Measurements from ENCODE around the gene PPM1J. TPM values are rescaled to one million over a fixed set of nuclear protein-coding genes. Genes with fewer than 3 reads are reported as not detected.

Gene PPM1J
- total and polyA plus RNA-seq, 9 of the 15 experiments (the other 6 are each of a cell fraction or from before 2014, with no cell fraction given) = 0.25 to 10.5 (median 4.2) TPM

DNA sequence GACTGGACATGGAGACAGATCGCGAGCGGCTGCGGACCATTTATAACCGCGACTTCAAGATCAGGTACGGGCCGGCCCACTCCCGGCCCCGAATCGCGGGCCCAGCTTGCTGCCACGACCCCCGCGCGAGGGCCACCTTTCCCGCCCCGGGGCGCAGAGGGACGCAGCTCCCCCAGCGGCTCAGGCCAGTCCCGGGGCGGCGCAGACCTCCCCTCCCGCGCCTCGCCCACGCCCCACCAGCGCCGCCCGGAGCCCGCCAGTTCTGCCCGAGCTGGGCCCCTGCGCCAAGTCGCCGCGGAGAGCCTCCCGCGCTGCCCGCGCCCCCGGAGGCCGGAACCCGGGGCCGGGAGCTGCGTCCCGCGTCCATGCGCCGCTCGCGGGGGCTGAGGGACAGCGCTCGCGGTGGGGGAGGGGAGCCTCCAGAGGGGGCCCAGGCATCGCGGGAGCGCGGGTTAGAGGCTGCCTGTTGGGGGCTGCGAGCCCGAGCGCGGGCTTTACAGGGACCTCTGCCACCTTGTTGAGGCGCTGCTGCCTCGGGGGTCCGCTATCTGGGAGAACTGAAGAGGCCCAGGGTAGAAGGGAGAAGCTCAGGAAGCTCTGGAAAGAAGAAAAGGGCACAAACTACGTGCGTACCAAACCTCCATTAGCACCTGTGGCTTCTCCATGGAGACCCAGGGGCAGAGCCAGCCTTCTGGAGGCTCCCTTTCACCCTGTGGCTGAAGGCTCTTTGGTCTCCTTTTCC, 40.0 kb downstream of the PPM1J start (continued):
- TF ChIP-seq SMARCA4 (IDR thresholded peaks at IDR 0.05) (peak; percentile 41), GTF2E2 (tag; IDR thresholded peaks at IDR 0.05) (peak; percentile 49; the same call in 1 of the 2 replicates), CBX1 (IDR thresholded peaks at IDR 0.05; ENCODE audit: low read depth) (peak; percentile 45; the same call in 1 of the 2 replicates), NONO (IDR thresholded peaks at IDR 0.05; ENCODE audit: low read depth in 2 of 2, low read length in 1 of 2) (peak; percentile 63 to 82), SP1 (CRISPR knock-in tag; IDR thresholded peaks at IDR 0.05) (no peak), HDAC6 (IDR thresholded peaks at IDR 0.05; ENCODE audit: low read depth, low read length) (no peak), RBM22 (IDR thresholded peaks at IDR 0.05; ENCODE audit: low read depth, low read length, poor library complexity, severe bottlenecking) (peak; percentile 94), PCBP1 (IDR thresholded peaks at IDR 0.05; ENCODE audit: low read depth, low read length, poor library complexity, severe bottlenecking) (peak; percentile 49), MEIS2 (IDR thresholded peaks at IDR 0.05; ENCODE audit: partially characterized antibody) (no peak), ZSCAN32 (CRISPR knock-in tag; IDR thresholded peaks at IDR 0.05) (no peak), GATAD2B (IDR thresholded peaks at IDR 0.05; ENCODE audit: borderline replicate concordance) (peak; percentile 92), ZBTB1 (CRISPR knock-in tag; IDR thresholded peaks at IDR 0.05; ENCODE audit: borderline replicate concordance, low read depth) (peak; percentile 18), RBFOX2 (IDR thresholded peaks at IDR 0.05; ENCODE audit: low read depth, low read length) (peak; percentile 88), CXXC5 (CRISPR knock-in tag; IDR thresholded peaks at IDR 0.05) (peak; percentile 79), CCNT2 (IDR thresholded peaks at IDR 0.05; ENCODE audit: borderline replicate concordance, extremely low read depth, insufficient read length, low read depth, low read length) (peak; percentile 91), GATAD2A (IDR thresholded peaks at IDR 0.05) (0 out of 2 replicates have a peak, but pooled peaks have one; percentile 6)
- TF ChIP-seq, protein P1, sequence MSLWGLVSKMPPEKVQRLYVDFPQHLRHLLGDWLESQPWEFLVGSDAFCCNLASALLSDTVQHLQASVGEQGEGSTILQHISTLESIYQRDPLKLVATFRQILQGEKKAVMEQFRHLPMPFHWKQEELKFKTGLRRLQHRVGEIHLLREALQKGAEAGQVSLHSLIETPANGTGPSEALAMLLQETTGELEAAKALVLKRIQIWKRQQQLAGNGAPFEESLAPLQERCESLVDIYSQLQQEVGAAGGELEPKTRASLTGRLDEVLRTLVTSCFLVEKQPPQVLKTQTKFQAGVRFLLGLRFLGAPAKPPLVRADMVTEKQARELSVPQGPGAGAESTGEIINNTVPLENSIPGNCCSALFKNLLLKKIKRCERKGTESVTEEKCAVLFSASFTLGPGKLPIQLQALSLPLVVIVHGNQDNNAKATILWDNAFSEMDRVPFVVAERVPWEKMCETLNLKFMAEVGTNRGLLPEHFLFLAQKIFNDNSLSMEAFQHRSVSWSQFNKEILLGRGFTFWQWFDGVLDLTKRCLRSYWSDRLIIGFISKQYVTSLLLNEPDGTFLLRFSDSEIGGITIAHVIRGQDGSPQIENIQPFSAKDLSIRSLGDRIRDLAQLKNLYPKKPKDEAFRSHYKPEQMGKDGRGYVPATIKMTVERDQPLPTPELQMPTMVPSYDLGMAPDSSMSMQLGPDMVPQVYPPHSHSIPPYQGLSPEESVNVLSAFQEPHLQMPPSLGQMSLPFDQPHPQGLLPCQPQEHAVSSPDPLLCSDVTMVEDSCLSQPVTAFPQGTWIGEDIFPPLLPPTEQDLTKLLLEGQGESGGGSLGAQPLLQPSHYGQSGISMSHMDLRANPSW (CRISPR knock-in tag; IDR thresholded peaks at IDR 0.05) = peak; percentile 69; the same call in 1 of the 2 replicates
- TF ChIP-seq, protein P2, sequence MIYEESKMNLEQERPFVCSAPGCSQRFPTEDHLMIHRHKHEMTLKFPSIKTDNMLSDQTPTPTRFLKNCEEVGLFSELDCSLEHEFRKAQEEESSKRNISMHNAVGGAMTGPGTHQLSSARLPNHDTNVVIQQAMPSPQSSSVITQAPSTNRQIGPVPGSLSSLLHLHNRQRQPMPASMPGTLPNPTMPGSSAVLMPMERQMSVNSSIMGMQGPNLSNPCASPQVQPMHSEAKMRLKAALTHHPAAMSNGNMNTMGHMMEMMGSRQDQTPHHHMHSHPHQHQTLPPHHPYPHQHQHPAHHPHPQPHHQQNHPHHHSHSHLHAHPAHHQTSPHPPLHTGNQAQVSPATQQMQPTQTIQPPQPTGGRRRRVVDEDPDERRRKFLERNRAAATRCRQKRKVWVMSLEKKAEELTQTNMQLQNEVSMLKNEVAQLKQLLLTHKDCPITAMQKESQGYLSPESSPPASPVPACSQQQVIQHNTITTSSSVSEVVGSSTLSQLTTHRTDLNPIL (CRISPR knock-in tag; IDR thresholded peaks at IDR 0.05) = no peak
- TF ChIP-seq, protein P3, sequence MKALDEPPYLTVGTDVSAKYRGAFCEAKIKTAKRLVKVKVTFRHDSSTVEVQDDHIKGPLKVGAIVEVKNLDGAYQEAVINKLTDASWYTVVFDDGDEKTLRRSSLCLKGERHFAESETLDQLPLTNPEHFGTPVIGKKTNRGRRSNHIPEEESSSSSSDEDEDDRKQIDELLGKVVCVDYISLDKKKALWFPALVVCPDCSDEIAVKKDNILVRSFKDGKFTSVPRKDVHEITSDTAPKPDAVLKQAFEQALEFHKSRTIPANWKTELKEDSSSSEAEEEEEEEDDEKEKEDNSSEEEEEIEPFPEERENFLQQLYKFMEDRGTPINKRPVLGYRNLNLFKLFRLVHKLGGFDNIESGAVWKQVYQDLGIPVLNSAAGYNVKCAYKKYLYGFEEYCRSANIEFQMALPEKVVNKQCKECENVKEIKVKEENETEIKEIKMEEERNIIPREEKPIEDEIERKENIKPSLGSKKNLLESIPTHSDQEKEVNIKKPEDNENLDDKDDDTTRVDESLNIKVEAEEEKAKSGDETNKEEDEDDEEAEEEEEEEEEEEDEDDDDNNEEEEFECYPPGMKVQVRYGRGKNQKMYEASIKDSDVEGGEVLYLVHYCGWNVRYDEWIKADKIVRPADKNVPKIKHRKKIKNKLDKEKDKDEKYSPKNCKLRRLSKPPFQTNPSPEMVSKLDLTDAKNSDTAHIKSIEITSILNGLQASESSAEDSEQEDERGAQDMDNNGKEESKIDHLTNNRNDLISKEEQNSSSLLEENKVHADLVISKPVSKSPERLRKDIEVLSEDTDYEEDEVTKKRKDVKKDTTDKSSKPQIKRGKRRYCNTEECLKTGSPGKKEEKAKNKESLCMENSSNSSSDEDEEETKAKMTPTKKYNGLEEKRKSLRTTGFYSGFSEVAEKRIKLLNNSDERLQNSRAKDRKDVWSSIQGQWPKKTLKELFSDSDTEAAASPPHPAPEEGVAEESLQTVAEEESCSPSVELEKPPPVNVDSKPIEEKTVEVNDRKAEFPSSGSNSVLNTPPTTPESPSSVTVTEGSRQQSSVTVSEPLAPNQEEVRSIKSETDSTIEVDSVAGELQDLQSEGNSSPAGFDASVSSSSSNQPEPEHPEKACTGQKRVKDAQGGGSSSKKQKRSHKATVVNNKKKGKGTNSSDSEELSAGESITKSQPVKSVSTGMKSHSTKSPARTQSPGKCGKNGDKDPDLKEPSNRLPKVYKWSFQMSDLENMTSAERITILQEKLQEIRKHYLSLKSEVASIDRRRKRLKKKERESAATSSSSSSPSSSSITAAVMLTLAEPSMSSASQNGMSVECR (CRISPR knock-in tag; IDR thresholded peaks at IDR 0.05) = peak; percentile 91
